Ovary (tissue), 3 donors: ENCODE data around the gene AKT3.

ENCODE experiments used
- POLR2A ChIP-seq: fragments of 450-650 bp; IDR thresholded peaks from one replicate; pipeline ENCODE4 v1.6.1; 2017; ENCODE audit warnings: antibody characterized with exemption, mild to moderate bottlenecking, moderate library complexity
- TF ChIP-seq, protein P1 (sequence below), 3 donors: fragments of 450-650 bp in 2 of 3; fragments of 200-600 bp in 1 of 3; IDR thresholded peaks; one replicate each; pipeline versions ENCODE4 v1.5.1 to v1.8.0; 2016 to 2022; ENCODE audit warnings: antibody characterized with exemption in 3 of 3, mild to moderate bottlenecking in 1 of 3
- donor health status: DM: no; HTN: no; CAD: no.

DNA sequence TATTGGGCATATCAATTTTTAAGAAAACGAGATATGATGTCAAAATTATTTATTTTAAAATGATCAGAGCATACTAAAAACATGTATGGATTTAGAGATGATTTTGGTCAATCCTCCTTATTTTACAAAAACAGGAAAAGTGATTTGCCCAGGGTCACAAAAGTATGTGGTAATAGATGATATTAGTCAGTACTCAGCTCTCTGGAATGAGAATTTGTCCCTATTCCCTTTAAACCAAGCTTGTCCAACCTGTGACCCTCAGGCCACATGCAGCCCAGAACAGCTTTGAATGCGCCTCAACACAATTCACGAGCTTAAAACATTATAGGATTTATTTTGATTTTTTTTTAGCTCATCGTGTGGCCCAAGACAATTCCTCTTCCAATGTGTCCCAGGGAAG lies 104.7 kb downstream of the AKT3 start:
- TF ChIP-seq, protein P1, sequence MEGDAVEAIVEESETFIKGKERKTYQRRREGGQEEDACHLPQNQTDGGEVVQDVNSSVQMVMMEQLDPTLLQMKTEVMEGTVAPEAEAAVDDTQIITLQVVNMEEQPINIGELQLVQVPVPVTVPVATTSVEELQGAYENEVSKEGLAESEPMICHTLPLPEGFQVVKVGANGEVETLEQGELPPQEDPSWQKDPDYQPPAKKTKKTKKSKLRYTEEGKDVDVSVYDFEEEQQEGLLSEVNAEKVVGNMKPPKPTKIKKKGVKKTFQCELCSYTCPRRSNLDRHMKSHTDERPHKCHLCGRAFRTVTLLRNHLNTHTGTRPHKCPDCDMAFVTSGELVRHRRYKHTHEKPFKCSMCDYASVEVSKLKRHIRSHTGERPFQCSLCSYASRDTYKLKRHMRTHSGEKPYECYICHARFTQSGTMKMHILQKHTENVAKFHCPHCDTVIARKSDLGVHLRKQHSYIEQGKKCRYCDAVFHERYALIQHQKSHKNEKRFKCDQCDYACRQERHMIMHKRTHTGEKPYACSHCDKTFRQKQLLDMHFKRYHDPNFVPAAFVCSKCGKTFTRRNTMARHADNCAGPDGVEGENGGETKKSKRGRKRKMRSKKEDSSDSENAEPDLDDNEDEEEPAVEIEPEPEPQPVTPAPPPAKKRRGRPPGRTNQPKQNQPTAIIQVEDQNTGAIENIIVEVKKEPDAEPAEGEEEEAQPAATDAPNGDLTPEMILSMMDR (IDR thresholded peaks at IDR 0.05): no peak
- no peak for TF ChIP-seq POLR2A
